SU-DHL-6 (cell line): Measurements from ENCODE around the gene BDKRB2.

Experiments used
- H2AFZ ChIP-seq: fragments of 200-600 bp; sonication (generic); 2 replicates; pipeline ENCODE4 v1.6.1; 2014; ENCODE audit warnings: low read depth, mild to moderate bottlenecking, moderate library complexity, mixed read lengths, antibody characterized with exemption, low read length; ENCODE audit not compliant: severe bottlenecking
- H3F3A ChIP-seq: fragments of 200-600 bp; shearing (Covaris generic); 2 replicates; pipeline ENCODE4 v1.6.0; 2016; ENCODE audit warnings: antibody characterized with exemption, mild to moderate bottlenecking; ENCODE audit not compliant: insufficient read depth
- H3K27ac ChIP-seq: fragments of 200-600 bp; sonication (generic); 2 replicates; pipeline ENCODE4 v1.5.1; 2016; ENCODE audit warnings: low read depth, mild to moderate bottlenecking, low read length, moderate library complexity, mixed read lengths
- H3K27me3 ChIP-seq: fragments of 200-600 bp; sonication (generic), shearing (Covaris generic); 2 replicates; pipeline ENCODE4 v1.6.0; 2014; ENCODE audit warnings: mild to moderate bottlenecking, low read length
- H3K36me3 ChIP-seq: fragments of 200-600 bp; sonication (generic); 2 replicates; pipeline ENCODE4 v1.6.1; 2014; ENCODE audit warnings: mild to moderate bottlenecking, low read length, mixed read lengths
- H3K4me2 ChIP-seq: fragments of 300-600, 200-600 bp; shearing (Covaris generic), sonication (generic); 2 replicates; pipeline ENCODE4 v1.6.0; 2014; ENCODE audit warnings: low read length, low read depth, mild to moderate bottlenecking; ENCODE audit not compliant: poor library complexity, severe bottlenecking
- H3K4me3 ChIP-seq: fragments of 200-600 bp; sonication (generic); 2 replicates; pipeline ENCODE4 v1.5.1; 2014; ENCODE audit warnings: antibody characterized with exemption, low read length, mild to moderate bottlenecking, mixed read lengths; ENCODE audit not compliant: insufficient read depth, poor library complexity, severe bottlenecking
- H3K79me2 ChIP-seq: fragments of 200-600 bp; sonication (generic); 2 replicates; pipeline ENCODE4 v1.6.1; 2014; ENCODE audit warnings: mild to moderate bottlenecking, low read length, moderate library complexity; ENCODE audit not compliant: insufficient read depth
- H3K9ac ChIP-seq: fragments of 200-600 bp; sonication (generic); 2 replicates; pipeline ENCODE4 v1.7.0; 2014; ENCODE audit warnings: mild to moderate bottlenecking, low read length
- H3K9me2 ChIP-seq: fragments of 200-600 bp; sonication (generic); replicated peaks from 2 replicates; pipeline ENCODE4 v1.6.1; 2014; ENCODE audit warnings: low read length; ENCODE audit not compliant: insufficient read depth
- H3K9me3 ChIP-seq: fragments of 200-600 bp; sonication (generic); 2 replicates; pipeline ENCODE4 v1.6.1; 2014; ENCODE audit warnings: low read length, mixed read lengths; ENCODE audit not compliant: insufficient read depth
- H4K20me1 ChIP-seq: fragments of 200-600 bp; sonication (generic); 2 replicates; pipeline ENCODE4 v1.6.1; 2014; ENCODE audit warnings: low read depth, mild to moderate bottlenecking, antibody characterized with exemption, low read length, moderate library complexity, mixed read lengths
- EZH2phosphoT487 ChIP-seq: fragments of 200-600 bp; sonication (generic), shearing (Covaris generic); conservative IDR thresholded peaks from 2 replicates; pipeline ENCODE4 v1.6.1; 2018; ENCODE audit warnings: mild to moderate bottlenecking, antibody characterized with exemption, low read length, moderate library complexity, mixed read lengths
- TF ChIP-seq, protein P1 (sequence below): fragments of 200-600 bp; sonication (generic); IDR thresholded peaks from one replicate; pipeline ENCODE4 v1.5.1; 2017; ENCODE audit warnings: antibody characterized with exemption, mild to moderate bottlenecking, low read length, moderate library complexity; ENCODE audit not compliant: insufficient read depth, poor library complexity, severe bottlenecking

The BDKRB2 gene

DNA sequence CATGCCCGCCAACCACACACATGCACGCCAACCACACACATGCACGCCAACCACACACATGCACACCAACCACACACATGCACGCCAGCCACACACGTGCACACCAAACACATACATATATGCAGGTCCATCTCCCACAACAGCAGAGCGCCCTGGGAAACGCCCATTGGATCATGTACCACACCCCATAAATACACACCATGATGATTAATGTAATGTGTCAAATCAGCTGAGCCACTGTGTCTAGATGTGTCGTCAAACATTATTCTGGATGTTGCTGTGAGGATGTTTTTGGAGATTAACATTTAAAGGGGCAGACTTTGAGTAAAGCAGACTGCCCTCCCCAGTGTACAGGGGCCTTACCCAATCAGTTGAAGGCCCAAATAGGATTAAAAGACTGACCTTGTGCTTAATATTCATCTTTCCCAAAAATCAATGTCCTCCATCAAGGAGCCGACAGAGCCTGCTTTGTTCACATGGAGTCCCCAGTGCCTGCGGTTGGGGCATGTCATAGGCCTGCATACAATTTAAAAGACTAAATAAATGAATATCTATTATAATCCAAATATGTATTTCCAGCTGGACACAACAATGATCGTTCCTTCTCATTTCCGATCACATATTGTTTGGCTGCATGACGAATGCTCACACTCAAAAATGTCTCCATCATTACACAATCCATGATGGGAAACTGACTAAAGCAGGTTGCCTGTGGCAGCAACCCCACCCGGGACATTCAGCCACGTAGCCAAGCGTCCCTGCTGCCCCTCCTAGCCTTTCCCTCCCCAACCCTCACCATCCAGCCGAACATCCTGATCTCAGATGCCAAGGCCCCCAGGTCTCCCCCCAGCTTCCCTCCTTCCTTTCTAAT is 23.2 kb upstream of the BDKRB2 start:
- H3K4me3 ChIP-seq = no peak overlapping the region
- no peaks in the 10 kb centered on the region for H3K36me3 ChIP-seq
- no peaks in the 10 kb centered on the region for H4K20me1 ChIP-seq
- no peaks in the 10 kb centered on the region for H3K79me2 ChIP-seq
- no peak overlapping the region for H2AFZ ChIP-seq
- H3F3A ChIP-seq = no peaks in the 10 kb centered on the region
- H3K27ac ChIP-seq = no peak overlapping the region
- no peaks in the 10 kb centered on the region for H3K9me2 ChIP-seq
- TF ChIP-seq EZH2phosphoT487 = no peak
- TF ChIP-seq, protein P1, sequence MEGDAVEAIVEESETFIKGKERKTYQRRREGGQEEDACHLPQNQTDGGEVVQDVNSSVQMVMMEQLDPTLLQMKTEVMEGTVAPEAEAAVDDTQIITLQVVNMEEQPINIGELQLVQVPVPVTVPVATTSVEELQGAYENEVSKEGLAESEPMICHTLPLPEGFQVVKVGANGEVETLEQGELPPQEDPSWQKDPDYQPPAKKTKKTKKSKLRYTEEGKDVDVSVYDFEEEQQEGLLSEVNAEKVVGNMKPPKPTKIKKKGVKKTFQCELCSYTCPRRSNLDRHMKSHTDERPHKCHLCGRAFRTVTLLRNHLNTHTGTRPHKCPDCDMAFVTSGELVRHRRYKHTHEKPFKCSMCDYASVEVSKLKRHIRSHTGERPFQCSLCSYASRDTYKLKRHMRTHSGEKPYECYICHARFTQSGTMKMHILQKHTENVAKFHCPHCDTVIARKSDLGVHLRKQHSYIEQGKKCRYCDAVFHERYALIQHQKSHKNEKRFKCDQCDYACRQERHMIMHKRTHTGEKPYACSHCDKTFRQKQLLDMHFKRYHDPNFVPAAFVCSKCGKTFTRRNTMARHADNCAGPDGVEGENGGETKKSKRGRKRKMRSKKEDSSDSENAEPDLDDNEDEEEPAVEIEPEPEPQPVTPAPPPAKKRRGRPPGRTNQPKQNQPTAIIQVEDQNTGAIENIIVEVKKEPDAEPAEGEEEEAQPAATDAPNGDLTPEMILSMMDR = no peak
- H3K27me3 ChIP-seq = no peaks in the 10 kb centered on the region
- no peaks in the 10 kb centered on the region for H3K9me3 ChIP-seq
- H3K4me2 ChIP-seq = no peak overlapping the region
- no peak overlapping the region for H3K9ac ChIP-seq

DNA sequence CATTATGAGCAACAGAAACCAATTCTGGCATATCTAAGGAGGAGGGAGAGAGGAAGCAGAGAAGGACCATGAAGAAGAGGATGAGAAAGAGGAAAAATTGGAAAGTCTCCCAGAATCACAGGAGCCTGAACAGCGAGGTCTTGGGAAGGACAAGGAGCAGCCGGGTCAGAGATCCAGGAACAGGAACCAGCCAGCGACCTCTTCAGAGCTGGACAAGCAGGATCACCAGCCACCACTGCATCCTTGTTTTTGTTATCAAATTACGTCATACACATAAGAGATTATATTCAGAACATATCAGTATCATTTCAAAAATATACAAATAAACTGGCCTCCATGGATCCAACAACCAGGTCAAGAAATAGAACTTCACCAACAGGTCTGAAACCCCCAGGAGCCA is 22.1 kb upstream of the BDKRB2 start:
- H2AFZ ChIP-seq = no peak overlapping the region
- no peak overlapping the region for H3K4me2 ChIP-seq
- H3K9me3 ChIP-seq = no peaks in the 10 kb centered on the region
- TF ChIP-seq, protein P1 = no peak
- TF ChIP-seq EZH2phosphoT487 = no peak
- no peaks in the 10 kb centered on the region for H3K27me3 ChIP-seq
- H3F3A ChIP-seq = no peaks in the 10 kb centered on the region
- H4K20me1 ChIP-seq = no peaks in the 10 kb centered on the region
- H3K9me2 ChIP-seq = no peaks in the 10 kb centered on the region
- no peak overlapping the region for H3K27ac ChIP-seq
- no peak overlapping the region for H3K4me3 ChIP-seq
- H3K36me3 ChIP-seq = no peaks in the 10 kb centered on the region
- H3K79me2 ChIP-seq = no peaks in the 10 kb centered on the region
- no peak overlapping the region for H3K9ac ChIP-seq

DNA sequence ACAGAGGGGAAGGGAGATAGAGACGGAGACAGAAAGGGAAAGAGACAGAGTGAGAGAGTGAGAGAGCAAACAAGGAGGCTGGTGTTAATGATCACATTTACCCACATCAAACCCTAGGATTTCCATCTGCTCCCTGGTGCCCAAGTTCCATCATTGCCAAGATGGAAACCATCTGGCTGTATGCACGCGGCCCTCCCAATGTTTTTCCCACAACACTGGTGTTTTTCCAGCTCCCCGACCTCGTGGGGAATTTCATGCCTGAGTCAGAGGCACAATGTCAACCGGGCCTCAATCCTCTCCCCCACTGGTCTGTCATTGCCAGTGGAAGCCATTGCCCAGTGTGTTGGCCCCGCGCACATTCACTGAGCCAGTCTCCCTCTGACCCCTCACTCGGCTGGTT is 19.9 kb upstream of the BDKRB2 start:
- Histone ChIP-seq H2AFZ (no peak overlapping the region), H3K27ac (no peak overlapping the region), H3K9me2 (no peaks in the 10 kb centered on the region), H4K20me1 (no peaks in the 10 kb centered on the region), H3K4me2 (no peak overlapping the region), H3K9me3 (no peaks in the 10 kb centered on the region), H3F3A (no peaks in the 10 kb centered on the region), H3K4me3 (no peak overlapping the region), H3K9ac (no peak overlapping the region), H3K79me2 (no peaks in the 10 kb centered on the region), H3K36me3 (no peaks in the 10 kb centered on the region), H3K27me3 (no peaks in the 10 kb centered on the region)
- TF ChIP-seq EZH2phosphoT487 = no peak

GRCh38 chr14:96187216-96188031 is 17.2 kb upstream of the BDKRB2 start:
- no peaks in the 10 kb centered on the region for H3K79me2 ChIP-seq
- no peaks in the 10 kb centered on the region for H3K36me3 ChIP-seq
- no peak overlapping the region for H2AFZ ChIP-seq
- no peak for TF ChIP-seq EZH2phosphoT487
- TF ChIP-seq, protein P1 = no peak
- no peak overlapping the region for H3K9ac ChIP-seq
- no peaks in the 10 kb centered on the region for H3K27me3 ChIP-seq
- H3K27ac ChIP-seq = no peak overlapping the region
- H3F3A ChIP-seq = no peaks in the 10 kb centered on the region
- no peak overlapping the region for H3K4me3 ChIP-seq
- H3K9me2 ChIP-seq = no peaks in the 10 kb centered on the region
- no peaks in the 10 kb centered on the region for H4K20me1 ChIP-seq
- no peaks in the 10 kb centered on the region for H3K9me3 ChIP-seq
- no peak overlapping the region for H3K4me2 ChIP-seq
